HG03139 (cell line): ENCODE data around the gene MAN2A2.

Source experiments
- ATAC-seq: cut with Tn5 transposase; IDR thresholded peaks from one replicate; pipeline ENCODE4 v1.9.1; 2021; ENCODE audit not compliant: unreplicated experiment

Gene MAN2A2

GRCh38 chr15:90957791-90958190 is 54.7 kb downstream of the MAN2A2 start:
- no peak for ATAC-seq

DNA sequence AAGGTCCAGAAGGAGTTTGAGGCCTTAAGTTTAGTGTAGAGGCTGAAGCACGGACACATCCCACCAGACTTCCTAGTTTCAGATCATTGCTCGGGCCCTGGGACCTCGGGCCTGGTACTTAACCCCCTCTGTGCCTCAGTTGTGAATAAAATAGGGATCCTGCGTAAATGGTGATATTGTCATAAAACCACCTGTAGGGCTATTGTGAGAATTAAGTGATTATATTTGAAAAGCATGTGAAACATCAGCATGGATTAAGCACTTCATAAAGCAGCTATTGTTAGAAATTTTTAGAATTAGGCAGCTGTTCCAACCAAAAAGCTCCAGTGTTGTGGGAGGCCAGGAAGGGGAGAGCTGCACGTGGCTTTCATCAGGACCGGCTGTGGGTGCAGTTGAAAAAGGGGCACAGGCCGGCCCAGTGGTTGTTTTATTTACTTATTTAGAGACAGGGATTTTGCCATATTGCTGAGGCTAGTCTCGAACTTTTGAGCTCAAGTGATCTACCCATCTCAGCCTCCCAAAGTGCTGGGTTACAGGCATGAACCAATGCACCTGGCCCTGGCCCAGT is 56.0 kb downstream of the MAN2A2 start:
- ATAC-seq: no peak

GRCh38 chr15:90959894-90960293 is 56.8 kb downstream of the MAN2A2 start:
- ATAC-seq: no peak

- no peak for ATAC-seq
Observed at GRCh38 chr15:90960298-90961091, 57.4 kb downstream of the MAN2A2 start.

- ATAC-seq: no peak
Observed at GRCh38 chr15:90962021-90962420, 58.9 kb downstream of the MAN2A2 start.

DNA sequence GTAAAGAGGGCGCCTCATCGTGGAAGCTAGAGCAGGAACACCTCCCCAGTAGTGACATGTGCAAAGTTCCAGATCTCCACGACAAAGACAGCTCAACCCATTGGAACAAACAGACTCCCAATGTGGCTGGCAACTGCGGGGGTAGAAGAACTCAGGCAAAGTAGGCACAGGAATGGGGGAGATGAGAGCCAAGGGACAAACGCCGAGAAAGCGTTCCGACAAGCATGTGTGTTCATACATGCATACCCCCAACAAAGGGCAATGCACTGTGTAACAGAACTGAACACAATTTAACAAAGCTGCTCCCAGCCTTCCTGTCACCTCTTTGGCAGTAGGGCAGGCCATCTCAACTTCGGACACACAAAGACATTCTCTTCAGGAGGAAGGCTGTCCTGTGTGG is 63.2 kb downstream of the MAN2A2 start:
- ATAC-seq: no peak

GRCh38 chr15:90967206-90967605 is 64.1 kb downstream of the MAN2A2 start:
- ATAC-seq: no peak

DNA sequence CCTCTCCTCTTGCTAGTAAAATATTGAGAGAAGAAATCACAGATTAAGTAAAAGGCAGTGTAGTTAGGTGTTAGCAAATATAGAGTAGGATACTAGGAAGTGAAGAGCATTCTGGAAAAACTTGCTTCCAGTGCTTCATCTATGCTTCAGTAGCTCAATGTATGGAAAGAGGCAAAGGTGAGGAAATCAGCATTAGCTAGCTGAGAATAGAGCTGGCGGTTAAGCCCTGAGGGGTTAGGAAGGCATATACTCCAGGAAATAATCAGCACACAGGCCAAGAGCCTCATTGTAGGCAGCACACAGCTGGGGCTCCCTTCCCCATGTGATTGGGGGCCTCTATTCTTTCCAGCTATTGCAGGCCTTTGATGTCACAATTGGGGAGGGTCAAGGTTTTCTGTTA is 65.3 kb downstream of the MAN2A2 start:
- ATAC-seq: no peak

- ATAC-seq: no peak
Observed at GRCh38 chr15:90970274-90970673, 67.2 kb downstream of the MAN2A2 start.

DNA sequence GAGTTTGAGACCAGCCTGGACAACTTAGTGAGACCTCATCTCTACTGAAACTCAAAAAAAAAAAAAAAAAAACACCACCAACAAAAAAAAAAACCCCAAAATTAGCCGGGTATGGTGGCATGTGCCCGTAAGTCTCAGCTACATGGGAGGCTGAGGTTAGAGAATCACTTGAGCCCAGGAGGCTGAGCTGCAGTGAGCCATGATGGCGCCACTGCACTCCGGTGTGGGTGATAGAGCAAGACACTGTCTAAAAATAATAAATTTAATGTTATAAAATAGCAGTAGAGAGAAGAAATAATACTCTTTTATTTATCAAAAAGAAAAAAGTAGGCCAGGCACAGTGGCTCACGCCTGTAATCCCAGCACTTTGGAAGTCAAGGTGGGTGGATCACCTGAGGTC is 69.0 kb downstream of the MAN2A2 start:
- no peak for ATAC-seq
